ENCODE measurements around the gene KRT6B.
"Not testable (repeated sequence)": the region's sequence is repeated elsewhere in the genome, so short reads cannot be mapped to it uniquely, and the experiment has no call there.

DNA sequence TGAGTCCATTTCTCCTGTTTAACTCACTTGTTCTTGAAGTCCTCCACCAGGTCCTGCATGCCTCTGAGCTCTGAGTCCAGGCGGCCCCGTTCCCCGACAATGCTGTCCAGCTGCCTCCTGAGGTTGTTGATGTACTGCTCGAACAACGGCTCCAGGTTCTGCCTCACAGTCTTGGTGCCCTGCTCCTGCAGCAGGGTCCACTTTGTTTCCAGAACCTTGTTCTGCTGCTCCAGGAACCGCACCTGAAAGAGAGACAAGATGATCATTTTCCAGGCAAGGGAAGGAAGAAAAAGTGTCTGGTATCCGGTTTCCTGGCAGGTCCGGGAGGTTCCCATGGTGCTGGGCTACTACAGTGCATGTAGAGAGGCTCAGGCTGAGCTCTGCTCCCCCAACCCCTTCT, 39.5 kb upstream of the KRT6B start:
- TF ChIP-seq CTCF, POLR2A (IDR thresholded peaks at IDR 0.05): not testable (repeated sequence)
